Measurements from ENCODE around the gene CACUL1.
"Not testable (repeated sequence)": the region's sequence is repeated elsewhere in the genome, so short reads cannot be mapped to it uniquely, and the experiment has no call there.

Gene CACUL1

DNA sequence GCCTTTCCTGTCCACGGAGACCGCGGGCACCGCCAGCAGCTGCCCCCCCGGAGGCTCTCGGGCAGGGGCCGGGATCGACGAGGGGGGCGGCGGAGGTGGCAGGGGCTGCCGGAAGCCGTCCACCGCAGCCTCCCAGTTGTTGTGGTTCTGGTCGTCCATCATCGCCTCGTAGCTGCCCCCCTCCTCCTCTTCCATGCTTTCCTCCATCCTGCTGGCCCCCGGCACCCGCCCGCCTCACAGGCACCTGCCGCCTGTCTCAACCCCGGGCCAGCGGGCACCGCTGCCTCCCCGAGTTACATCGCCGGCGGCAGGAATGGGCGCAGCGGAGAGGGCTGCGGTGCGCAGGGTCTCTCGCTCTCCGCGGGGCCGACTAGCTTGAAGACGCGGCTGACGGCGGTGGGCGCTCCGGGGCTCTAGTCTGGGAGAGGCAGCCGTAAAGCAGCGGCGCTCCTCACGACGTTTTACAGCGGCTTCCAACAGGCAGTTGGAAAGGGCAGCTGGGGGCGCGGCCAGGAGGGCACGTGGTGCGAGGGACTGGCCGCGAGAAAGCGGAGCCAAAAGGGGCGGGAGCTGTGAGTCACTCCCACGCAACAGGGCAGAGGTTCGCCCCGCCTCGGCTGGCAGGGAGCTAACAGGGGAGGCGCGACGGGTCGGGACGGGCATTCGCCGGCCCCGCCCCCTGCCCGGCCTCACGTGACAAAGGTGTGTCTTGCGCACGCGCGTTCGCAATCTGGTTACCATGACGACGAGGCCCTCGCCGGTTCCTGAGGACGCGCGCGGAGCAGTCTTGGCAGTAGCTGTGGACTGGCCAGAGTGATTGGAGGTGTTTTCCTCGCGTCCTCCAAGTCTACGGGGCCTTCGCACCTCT lies at the start of gene CACUL1:
Gene CACUL1 (minus strand): TSS at position 415 of the 868 bp plus-strand sequence. CDS start 208 bp downstream, at position 207.
- DNase-seq (ENCODE audit: low spot score) = peak; percentile 100

GRCh38 chr10:118804262-118804773 lies 49.5 kb upstream of the CACUL1 start:
- DNase-seq (ENCODE audit: low spot score) = no peak

GRCh38 chr10:118802126-118802793 lies 47.5 kb upstream of the CACUL1 start:
- no peak for DNase-seq (ENCODE audit: low spot score)

- DNase-seq (ENCODE audit: low spot score) = peak; percentile 30
These were observed 46.1 kb upstream of the CACUL1 start for GRCh38 chr10:118800920-118801319.

DNA sequence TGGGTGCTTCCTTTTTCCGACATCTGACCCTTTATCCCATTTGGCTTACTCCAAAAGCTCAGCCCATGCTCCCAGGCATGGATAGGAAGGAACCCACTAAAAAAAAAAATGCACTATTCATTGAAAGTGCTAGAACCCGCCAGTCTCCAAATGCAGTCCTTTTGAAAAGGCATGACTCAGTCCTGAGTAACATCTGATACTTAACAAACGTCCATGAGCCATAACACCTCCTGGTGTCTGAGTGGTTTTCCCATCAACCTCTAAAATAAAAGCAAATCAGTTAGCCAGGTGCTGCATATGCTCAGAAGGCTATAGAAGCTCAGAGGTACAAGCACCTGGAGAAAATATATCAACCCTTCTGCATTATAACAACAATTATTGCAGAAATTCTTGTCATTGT lies 45.0 kb upstream of the CACUL1 start:
- no peak for DNase-seq (ENCODE audit: low spot score)

GRCh38 chr10:118798231-118798662 lies 43.5 kb upstream of the CACUL1 start:
- DNase-seq (ENCODE audit: low spot score) = no peak

GRCh38 chr10:118794971-118795370 lies 40.2 kb upstream of the CACUL1 start:
- not testable (repeated sequence) for DNase-seq (ENCODE audit: low spot score)

DNA sequence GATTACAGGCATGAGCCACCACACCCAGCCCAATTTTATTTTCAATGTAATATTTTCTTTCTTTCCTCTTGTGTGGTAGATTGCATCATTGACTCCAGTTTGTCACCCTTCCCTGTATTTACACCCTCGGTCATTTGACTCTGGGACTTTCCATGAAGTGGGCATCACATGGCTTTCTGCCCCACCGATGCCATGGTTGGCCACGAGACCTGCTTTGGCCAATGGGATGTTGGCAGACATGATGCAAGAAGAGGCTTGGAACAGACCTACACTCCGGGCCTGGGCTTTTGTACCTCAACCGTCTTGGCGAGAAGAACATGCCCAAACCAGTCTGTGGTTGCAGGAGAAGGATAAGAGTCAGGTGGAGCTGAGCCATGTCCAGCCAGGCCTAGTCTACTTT lies 38.8 kb upstream of the CACUL1 start:
- DNase-seq (ENCODE audit: low spot score) = no peak

GRCh38 chr10:118792526-118792925 lies 37.8 kb upstream of the CACUL1 start:
- no peak for DNase-seq (ENCODE audit: low spot score)

DNA sequence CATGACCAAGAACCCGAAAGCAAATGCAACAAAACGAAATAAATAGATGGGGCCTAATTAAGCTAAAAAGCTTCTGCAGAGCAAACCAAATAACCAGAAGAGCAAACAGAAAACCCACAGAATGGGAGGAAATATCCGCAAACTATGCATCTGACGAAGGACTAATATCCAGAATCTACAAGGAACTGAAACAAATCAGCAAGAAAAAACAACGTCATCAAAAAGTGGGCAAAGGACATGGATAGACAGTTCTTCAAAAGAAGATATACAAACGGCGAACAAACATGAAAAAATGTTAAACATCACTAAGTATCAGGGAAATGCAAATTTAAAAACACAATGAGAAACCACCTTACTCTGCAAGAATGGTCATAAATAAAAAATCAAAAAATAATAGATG lies 35.3 kb upstream of the CACUL1 start:
- DNase-seq (ENCODE audit: low spot score) = no peak

- no peak for DNase-seq (ENCODE audit: low spot score)
These were observed 30.8 kb upstream of the CACUL1 start for GRCh38 chr10:118785551-118785950.

DNA sequence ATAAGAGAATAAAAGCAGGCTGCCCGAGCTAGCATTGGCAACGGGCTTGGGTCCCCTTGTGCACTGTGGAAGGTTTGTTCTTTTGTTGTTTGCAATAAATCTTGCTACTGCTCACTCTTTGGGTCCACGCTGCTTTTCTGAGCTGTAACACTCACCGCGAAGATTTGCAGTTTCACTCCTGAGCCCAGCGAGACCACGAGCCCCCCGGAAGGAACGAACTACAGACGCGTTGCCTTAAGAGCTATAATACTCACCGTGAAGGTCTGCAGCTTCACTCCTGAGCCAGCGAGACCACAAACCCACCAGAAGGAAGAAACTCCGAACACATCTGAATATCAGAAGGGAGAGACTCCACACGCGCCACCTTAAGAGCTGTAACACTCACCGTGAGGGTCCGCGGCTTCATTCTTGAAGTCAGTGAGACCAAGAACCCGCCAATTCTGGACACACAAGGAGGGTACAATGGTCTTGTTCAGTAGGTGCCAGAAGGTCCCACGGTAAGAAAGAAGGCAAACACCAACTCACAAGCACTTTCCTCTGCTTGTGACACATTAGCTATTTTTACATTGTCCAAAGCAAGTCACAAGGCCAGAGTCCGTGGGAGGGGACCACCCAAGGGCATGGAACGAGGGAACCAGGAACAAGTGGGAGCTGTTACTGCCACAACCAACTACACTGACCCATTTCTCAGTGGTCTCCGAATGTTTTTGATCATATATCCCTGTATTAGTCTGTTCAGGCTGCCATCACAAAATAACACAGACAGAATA lies 29.2 kb upstream of the CACUL1 start:
- DNase-seq (ENCODE audit: low spot score) = no peak

- not testable (repeated sequence) for DNase-seq (ENCODE audit: low spot score)
These were observed 28.2 kb upstream of the CACUL1 start for GRCh38 chr10:118782916-118783465.

GRCh38 chr10:118781541-118781940 lies 26.8 kb upstream of the CACUL1 start:
- DNase-seq (ENCODE audit: low spot score) = no peak

- no peak for DNase-seq (ENCODE audit: low spot score)
These were observed 24.0 kb upstream of the CACUL1 start for GRCh38 chr10:118778727-118779126.

DNA sequence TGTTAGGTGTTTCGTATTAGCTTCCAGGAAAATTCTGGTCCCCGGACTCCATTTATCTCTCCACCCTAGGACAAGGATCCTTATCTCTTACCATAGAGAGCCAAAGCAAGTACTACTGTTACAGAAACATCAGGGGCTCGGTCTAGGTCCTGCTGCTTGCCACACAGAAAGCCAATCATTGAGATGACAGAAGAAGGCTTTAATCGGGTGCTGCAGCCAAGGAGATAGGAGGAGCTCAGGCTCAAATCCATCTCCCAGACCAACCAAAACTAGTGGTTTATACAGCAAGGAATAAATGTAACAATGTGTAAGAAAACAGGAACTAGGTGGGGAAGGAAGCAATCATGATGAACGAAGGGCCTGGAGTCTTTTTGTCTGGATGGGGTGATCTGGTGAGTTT lies 22.2 kb upstream of the CACUL1 start:
- no peak for DNase-seq (ENCODE audit: low spot score)

DNA sequence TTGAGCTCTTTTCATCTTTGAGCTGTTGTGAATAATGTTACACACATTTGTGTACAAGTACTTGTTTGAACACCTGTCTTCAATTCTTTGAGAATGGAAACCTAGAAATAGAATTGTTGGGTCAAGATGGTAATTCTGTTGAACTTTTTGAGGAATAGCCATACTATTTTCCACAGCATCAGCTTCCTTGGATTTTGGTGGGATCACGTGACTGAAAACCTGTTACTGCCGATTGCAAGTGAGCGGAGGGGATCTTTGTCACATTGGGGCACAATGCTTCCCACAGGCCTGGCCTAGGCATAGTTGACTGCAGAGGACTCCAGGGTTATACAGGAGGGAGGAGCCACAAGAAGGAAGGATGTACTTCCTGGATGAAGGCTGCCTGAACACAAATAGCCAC lies 21.3 kb upstream of the CACUL1 start:
- no peak for DNase-seq (ENCODE audit: low spot score)

- DNase-seq (ENCODE audit: low spot score) = no peak
These were observed 20.7 kb upstream of the CACUL1 start for GRCh38 chr10:118775478-118775877.

GRCh38 chr10:118773041-118773440 lies 18.3 kb upstream of the CACUL1 start:
- DNase-seq (ENCODE audit: low spot score) = no peak

DNA sequence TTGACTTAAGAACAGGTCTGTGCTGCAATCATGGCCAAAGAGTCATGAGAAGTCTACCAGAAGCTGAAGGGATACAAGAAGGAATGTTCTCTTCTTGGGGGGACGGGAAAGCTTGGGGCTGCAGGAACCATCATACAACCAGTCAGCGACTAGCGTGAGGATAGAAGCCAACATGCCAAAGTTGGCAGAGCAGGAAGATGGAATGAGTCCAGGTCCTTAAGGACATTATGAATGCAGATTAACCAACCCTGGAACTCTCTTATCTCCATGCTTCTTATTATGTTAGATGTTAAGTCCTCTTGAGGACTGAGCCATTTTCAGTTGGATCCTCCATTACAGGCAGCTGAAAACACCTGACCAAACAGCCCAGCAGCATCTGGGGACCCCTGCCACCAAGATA lies 17.2 kb upstream of the CACUL1 start:
- DNase-seq (ENCODE audit: low spot score) = no peak

- no peak for DNase-seq (ENCODE audit: low spot score)
These were observed 15.3 kb upstream of the CACUL1 start for GRCh38 chr10:118769898-118770600.
